Brain microvascular endothelial cell (primary cell): Measurements from ENCODE around the gene KCTD8.

ENCODE experiments used
- DNase-seq: peaks from one replicate; pipeline ENCODE4 v3.0.0-alpha.2; 2020
- H3K27ac ChIP-seq: fragments of 250-450 bp; sonication (Bioruptor Pico); 2 replicates; pipeline ENCODE4 v1.5.1; 2020; ENCODE audit warnings: mild to moderate bottlenecking, moderate library complexity
- H3K27me3 ChIP-seq: fragments of 250-450 bp; sonication (Bioruptor Pico); replicated peaks from 2 replicates; pipeline ENCODE4 v1.5.1; 2020; ENCODE audit warnings: mild to moderate bottlenecking
- H3K36me3 ChIP-seq: fragments of 250-450 bp; sonication (Bioruptor Pico); replicated peaks from 2 replicates; pipeline ENCODE4 v1.5.1; 2020; ENCODE audit warnings: mild to moderate bottlenecking
- H3K4me3 ChIP-seq: 2 replicates; pipeline ENCODE4 v1.5.1; 2011; ENCODE audit warnings: low read depth, mild to moderate bottlenecking, control low read depth, low read length, moderate library complexity
- CTCF ChIP-seq: IDR thresholded peaks from 2 replicates; pipeline ENCODE4 v1.5.1; 2011; ENCODE audit warnings: low read depth, mild to moderate bottlenecking, moderate library complexity, low read length, control low read depth, inconsistent platforms; ENCODE audit errors: missing control alignments
- in situ Hi-C: cut with HindIII; loops from 2 replicates; pipeline ENCODE4 v1.10.0; 2017; ENCODE audit warnings: low sequenced_read_pairs, low pct_ligation_motif_present

The KCTD8 gene

DNA sequence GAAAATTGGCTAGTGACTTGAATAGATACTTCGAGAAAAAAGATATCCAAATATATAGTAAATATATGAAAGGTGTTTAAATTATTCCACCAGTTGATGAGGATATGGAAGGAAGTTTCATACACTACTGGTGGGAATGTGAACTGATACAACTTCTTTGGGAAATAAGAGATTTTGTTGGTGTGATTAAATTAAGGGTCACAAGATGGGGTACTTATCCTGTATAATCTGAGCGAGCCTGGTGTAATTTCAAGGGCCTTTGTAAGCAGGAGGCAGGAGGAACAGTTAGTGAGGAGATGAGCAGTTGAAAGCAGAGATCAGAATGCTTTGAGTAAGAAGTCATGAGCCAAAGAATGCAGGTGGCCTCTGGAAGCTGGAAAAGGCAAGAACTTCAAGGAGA is 192.2 kb downstream of the KCTD8 start:
- no peak for DNase-seq
- no peak overlapping the region for H3K27ac ChIP-seq
- H3K36me3 ChIP-seq, result no peaks in the 10 kb centered on the region
- no peaks in the 10 kb centered on the region for H3K27me3 ChIP-seq
- TF ChIP-seq CTCF, result no peak
- in situ Hi-C loops, result no loop called here
- H3K4me3 ChIP-seq, result no peak overlapping the region

DNA sequence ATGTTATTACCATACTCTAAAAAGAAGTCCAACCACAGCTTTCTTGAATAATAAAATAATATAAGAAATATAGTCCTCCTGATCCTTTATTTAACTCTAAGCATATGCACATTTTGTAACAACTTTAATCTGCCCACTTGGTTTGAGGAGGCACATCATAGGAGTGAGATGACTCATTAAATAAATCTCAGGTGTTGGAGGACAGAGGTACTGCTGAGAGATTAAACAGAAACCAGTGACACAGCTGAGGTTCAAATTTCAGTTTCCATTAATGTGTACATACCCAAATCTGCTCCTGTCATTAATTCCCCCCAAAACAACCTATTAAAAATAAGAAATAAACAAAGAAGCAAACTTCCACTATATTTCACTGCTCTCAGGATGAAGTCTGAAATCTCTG is 211.0 kb downstream of the KCTD8 start:
- Histone ChIP-seq H3K27ac (no peak overlapping the region), H3K27me3 (no peaks in the 10 kb centered on the region), H3K36me3 (no peaks in the 10 kb centered on the region), H3K4me3 (no peak overlapping the region)
- TF ChIP-seq CTCF, result no peak
- no peak for DNase-seq
- in situ Hi-C loops, result no loop called here

GRCh38 chr4:44235897-44236296 is 212.7 kb downstream of the KCTD8 start:
- no peak for TF ChIP-seq CTCF

DNA sequence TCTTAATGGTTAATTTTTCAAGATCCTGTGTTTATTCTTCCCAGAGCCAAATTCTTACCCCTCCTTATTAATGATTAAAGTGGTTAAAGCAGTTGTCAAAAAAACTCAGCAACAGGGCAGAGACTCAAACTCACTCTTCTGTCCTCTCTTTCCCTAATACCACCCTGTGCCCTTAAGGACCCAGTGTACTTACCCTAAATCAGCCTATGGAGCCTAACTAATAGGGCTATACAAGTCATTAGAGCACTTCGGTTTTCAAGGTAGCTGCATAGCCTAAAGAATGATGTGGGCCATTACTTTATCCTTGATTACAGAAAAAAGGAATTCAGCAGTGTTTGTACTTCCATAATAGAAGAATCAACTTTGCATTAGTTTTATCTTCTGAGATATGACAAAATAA is 216.3 kb downstream of the KCTD8 start:
- no peaks in the 10 kb centered on the region for H3K27me3 ChIP-seq
- H3K36me3 ChIP-seq, result no peaks in the 10 kb centered on the region
- in situ Hi-C loops, result no loop called here
- no peak overlapping the region for H3K27ac ChIP-seq
- no peak for DNase-seq
- TF ChIP-seq CTCF, result no peak
- H3K4me3 ChIP-seq, result no peak overlapping the region

More at GRCh38 chr4:44235897-44236296, 212.7 kb downstream of the KCTD8 start:
- Histone ChIP-seq H3K4me3 (no peak overlapping the region), H3K27me3 (no peaks in the 10 kb centered on the region), H3K36me3 (no peaks in the 10 kb centered on the region), H3K27ac (no peak overlapping the region)
- in situ Hi-C loops, result no loop called here
- no peak for DNase-seq

DNA sequence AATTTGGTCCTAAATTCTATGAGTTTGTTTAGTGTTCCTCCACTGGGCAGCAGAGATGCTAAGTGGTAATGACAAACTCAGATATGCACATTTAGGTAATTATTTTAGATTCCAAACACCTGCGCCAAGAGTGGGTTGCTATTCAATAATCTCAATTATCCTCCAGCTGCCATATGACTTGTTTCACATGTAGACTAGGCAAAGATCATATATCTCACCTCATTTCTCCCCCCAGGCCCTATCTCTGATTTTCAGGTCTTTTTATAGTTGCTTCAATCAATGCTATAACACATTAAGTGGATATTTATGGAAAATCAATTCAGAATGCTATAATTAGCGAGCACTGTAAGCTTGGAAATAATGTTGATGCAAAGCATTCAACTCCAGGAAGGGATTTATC is 217.6 kb downstream of the KCTD8 start:
- Histone ChIP-seq H3K27ac (no peak overlapping the region), H3K36me3 (no peaks in the 10 kb centered on the region), H3K4me3 (no peak overlapping the region), H3K27me3 (no peaks in the 10 kb centered on the region)
- no peak for DNase-seq
- no peak for TF ChIP-seq CTCF
- in situ Hi-C loops, result no loop called here

GRCh38 chr4:44228326-44228725 is 220.3 kb downstream of the KCTD8 start:
- no peaks in the 10 kb centered on the region for H3K36me3 ChIP-seq
- no peaks in the 10 kb centered on the region for H3K27me3 ChIP-seq
- no peak for TF ChIP-seq CTCF
- H3K27ac ChIP-seq, result no peak overlapping the region
- in situ Hi-C loops, result no loop called here
- no peak overlapping the region for H3K4me3 ChIP-seq
- no peak for DNase-seq
